WERI-Rb-1 (cell line): ENCODE data around the gene NMNAT2.
"Not testable (repeated sequence)": the region's sequence is repeated elsewhere in the genome, so short reads cannot be mapped to it uniquely, and the experiment has no call there.

Source experiments
- DNase-seq: peaks from one replicate; pipeline ENCODE4 v3.0.0-alpha.2; 2020
- H3K27ac ChIP-seq: fragments of 250-450 bp; sonication (Bioruptor Pico); 2 replicates; pipeline ENCODE4 v1.5.1; 2020; ENCODE audit warnings: mild to moderate bottlenecking, moderate library complexity
- H3K27me3 ChIP-seq: fragments of 250-450 bp; sonication (Bioruptor Pico); 2 replicates; pipeline ENCODE4 v1.5.1; 2021; ENCODE audit warnings: mild to moderate bottlenecking, low read depth, moderate library complexity; ENCODE audit not compliant: insufficient read depth, severe bottlenecking
- H3K36me3 ChIP-seq: fragments of 250-450 bp; sonication (Bioruptor Pico); 2 replicates; pipeline ENCODE4 v1.5.1; 2020; ENCODE audit warnings: mild to moderate bottlenecking, moderate library complexity
- H3K4me3 ChIP-seq: 2 replicates; pipeline ENCODE4 v1.5.1; 2011; ENCODE audit warnings: low read depth, mild to moderate bottlenecking, control low read depth, low read length
- H3K9me3 ChIP-seq: fragments of 250-450 bp; sonication (Bioruptor Pico); 2 replicates; pipeline ENCODE4 v1.5.1; 2021; ENCODE audit warnings: mild to moderate bottlenecking, moderate library complexity; ENCODE audit not compliant: severe bottlenecking
- CTCF ChIP-seq: IDR thresholded peaks from 2 replicates; pipeline ENCODE4 v1.5.1; 2011; ENCODE audit warnings: low read depth, mild to moderate bottlenecking, control low read depth, inconsistent platforms, low read length

The NMNAT2 gene

GRCh38 chr1:183432548-183432875, 14.3 kb upstream of the NMNAT2 start:
- H3K9me3 ChIP-seq: no peaks in the 10 kb centered on the region
- H3K36me3 ChIP-seq: no peaks in the 10 kb centered on the region
- no peak for DNase-seq
- no peak overlapping the region for H3K4me3 ChIP-seq
- no peak overlapping the region for H3K27ac ChIP-seq
- no peaks in the 10 kb centered on the region for H3K27me3 ChIP-seq
- TF ChIP-seq CTCF: no peak

GRCh38 chr1:183431840-183432547, 13.8 kb upstream of the NMNAT2 start:
- no peak overlapping the region for H3K4me3 ChIP-seq
- no peaks in the 10 kb centered on the region for H3K36me3 ChIP-seq
- H3K27ac ChIP-seq: no peak overlapping the region
- no peak for DNase-seq
- no peak for TF ChIP-seq CTCF
- H3K27me3 ChIP-seq: no peaks in the 10 kb centered on the region
- no peaks in the 10 kb centered on the region for H3K9me3 ChIP-seq

DNA sequence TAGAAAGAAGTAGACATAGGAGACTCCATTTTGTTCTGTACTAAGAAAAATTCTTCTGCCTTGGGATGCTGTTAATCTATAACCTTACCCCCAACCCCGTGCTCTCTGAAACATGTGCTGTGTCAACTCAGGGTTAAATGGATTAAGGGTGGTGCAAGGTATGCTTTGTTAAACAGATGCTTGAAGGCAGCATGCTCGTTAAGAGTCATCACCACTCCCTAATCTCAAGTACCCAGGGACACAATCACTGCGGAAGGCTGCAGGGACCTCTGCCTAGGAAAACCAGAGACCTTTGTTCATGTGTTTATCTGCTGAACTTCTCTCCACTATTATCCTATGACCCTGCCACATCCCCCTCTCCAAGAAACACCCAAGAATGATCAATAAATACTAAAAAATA, 9.4 kb upstream of the NMNAT2 start:
- H3K27ac ChIP-seq, H3K36me3 ChIP-seq, DNase-seq, H3K9me3 ChIP-seq, H3K27me3 ChIP-seq, H3K4me3 ChIP-seq: not testable (repeated sequence)

DNA sequence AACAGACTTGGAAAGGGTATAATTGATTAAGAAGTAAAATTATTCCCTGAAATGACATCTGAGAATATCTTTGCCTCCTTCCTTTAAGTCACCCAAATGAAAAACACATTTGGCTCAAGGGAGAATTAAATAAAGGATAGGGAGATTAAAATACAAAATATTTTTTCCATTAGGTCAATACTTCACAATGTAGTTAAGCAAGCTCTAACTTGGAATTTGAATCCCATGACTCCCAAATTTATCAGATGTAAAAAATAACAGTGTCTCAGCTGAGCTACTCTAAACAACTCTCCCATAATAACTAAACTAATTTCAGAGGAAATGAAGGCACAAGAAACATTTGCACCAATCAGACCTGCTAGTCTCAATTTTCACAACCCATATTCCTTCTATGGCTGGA, 6.5 kb upstream of the NMNAT2 start:
- no peak overlapping the region for H3K4me3 ChIP-seq
- no peaks in the 10 kb centered on the region for H3K9me3 ChIP-seq
- H3K27ac ChIP-seq: no peak overlapping the region
- peaks cover 3% of the 10 kb centered on the region for H3K27me3 ChIP-seq
- no peaks in the 10 kb centered on the region for H3K36me3 ChIP-seq
- DNase-seq: no peak
- no peak for TF ChIP-seq CTCF

DNA sequence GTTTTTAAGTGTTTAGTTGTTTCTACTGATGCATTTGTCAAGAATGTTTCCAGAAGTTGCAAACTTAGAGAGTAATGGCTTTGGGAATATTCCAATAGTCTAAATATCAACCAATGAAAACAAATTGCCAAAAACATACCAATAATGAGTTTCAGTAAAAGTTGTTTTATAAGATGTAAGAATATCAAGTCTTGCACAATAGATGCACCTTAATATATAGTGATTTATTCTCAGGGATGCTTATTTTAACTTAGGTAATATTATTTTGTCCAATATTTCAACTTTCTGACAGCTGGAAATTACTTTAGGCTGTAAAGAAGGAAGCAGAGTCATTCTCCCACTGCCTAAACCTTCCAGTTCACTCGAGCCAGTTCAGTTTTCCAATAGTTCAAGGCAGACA, 5.4 kb upstream of the NMNAT2 start:
- H3K9me3 ChIP-seq: no peaks in the 10 kb centered on the region
- no peaks in the 10 kb centered on the region for H3K36me3 ChIP-seq
- TF ChIP-seq CTCF: no peak
- no peak overlapping the region for H3K27ac ChIP-seq
- peaks cover 3% of the 10 kb centered on the region for H3K27me3 ChIP-seq
- H3K4me3 ChIP-seq: no peak overlapping the region
- no peak for DNase-seq

- no peak for DNase-seq
- TF ChIP-seq CTCF: no peak
Measured at GRCh38 chr1:183419399-183419798, 1.2 kb upstream of the NMNAT2 start.

More at GRCh38 chr1:183419399-183419798, 1.2 kb upstream of the NMNAT2 start:
- no peaks in the 10 kb centered on the region for H3K9me3 ChIP-seq
- peaks cover 14% of the 10 kb centered on the region for H3K27me3 ChIP-seq
- H3K27ac ChIP-seq: no peak overlapping the region
- no peaks in the 10 kb centered on the region for H3K36me3 ChIP-seq
- no peak overlapping the region for H3K4me3 ChIP-seq
